SK-N-SH treated with all-trans-retinoic acid at 6 μM for 48 hours (cell line): ENCODE data around the gene GRAMD2B.

ENCODE experiments used
- ATAC-seq: fragments of 200-7000 bp; cut with Tn5 transposase; 3 replicates; pipeline ENCODE4 v1.9.1; 2020; ENCODE audit warnings: mild to moderate bottlenecking, moderate library complexity
- ARNTL ChIP-seq: fragments of 450-650 bp; formaldehyde crosslinking; IDR thresholded peaks from 2 replicates; pipeline ENCODE4 v1.5.0; 2020; ENCODE audit warnings: low read depth, mild to moderate bottlenecking, moderate library complexity, borderline replicate concordance
- BACH2 ChIP-seq: fragments of 250-450 bp; sonication (Bioruptor Pico); IDR thresholded peaks from 2 replicates; pipeline ENCODE4 v1.9.0; 2021; ENCODE audit warnings: mild to moderate bottlenecking, borderline replicate concordance
- CREB5 ChIP-seq: fragments of 250-450 bp; sonication (Bioruptor Pico); IDR thresholded peaks from 2 replicates; pipeline ENCODE4 v1.5.1; 2020; ENCODE audit warnings: low read depth, mild to moderate bottlenecking, moderate library complexity
- CSDC2 ChIP-seq: fragments of 250-450 bp; sonication (Bioruptor Pico); IDR thresholded peaks from 2 replicates; pipeline ENCODE4 v1.5.0; 2020; ENCODE audit warnings: mild to moderate bottlenecking, moderate library complexity
- CSRNP3 ChIP-seq: fragments of 250-450 bp; sonication (Bioruptor Pico); IDR thresholded peaks from 2 replicates; pipeline ENCODE4 v1.5.1; 2021; ENCODE audit warnings: mild to moderate bottlenecking, moderate library complexity
- ESRRG ChIP-seq: fragments of 250-450 bp; sonication (Bioruptor Pico); IDR thresholded peaks from 2 replicates; pipeline ENCODE4 v1.6.1; 2021; ENCODE audit warnings: mild to moderate bottlenecking
- GLIS3 ChIP-seq: fragments of 250-450 bp; sonication (Bioruptor Pico); IDR thresholded peaks from 2 replicates; pipeline ENCODE4 v1.5.0; 2020; ENCODE audit warnings: mild to moderate bottlenecking, moderate library complexity
- ISL1 ChIP-seq: fragments of 250-450 bp; sonication (Bioruptor Pico); IDR thresholded peaks from 2 replicates; pipeline ENCODE4 v2.1.2; 2022; ENCODE audit warnings: mild to moderate bottlenecking, moderate library complexity
- OSR1 ChIP-seq: fragments of 250-450 bp; sonication (Bioruptor Pico); IDR thresholded peaks from 2 replicates; pipeline ENCODE4 v1.8.0; 2022; ENCODE audit warnings: moderate library complexity, mild to moderate bottlenecking, inconsistent platforms
- PATZ1 ChIP-seq: fragments of 250-450 bp; sonication (Bioruptor Pico); IDR thresholded peaks from 2 replicates; pipeline ENCODE4 v1.8.0; 2020; ENCODE audit warnings: mild to moderate bottlenecking, moderate library complexity, borderline replicate concordance
- POU6F1 ChIP-seq: fragments of 250-450 bp; sonication (Bioruptor Pico); IDR thresholded peaks from 2 replicates; pipeline ENCODE4 v1.8.0; 2021; ENCODE audit warnings: low read depth, mild to moderate bottlenecking, moderate library complexity, borderline replicate concordance
- PPARA ChIP-seq: fragments of 250-450 bp; sonication (Bioruptor Pico); IDR thresholded peaks from 2 replicates; pipeline ENCODE4 v1.5.0; 2020; ENCODE audit warnings: mild to moderate bottlenecking, borderline replicate concordance
- RARB ChIP-seq: fragments of 250-450 bp; sonication (Bioruptor Pico); IDR thresholded peaks from 2 replicates; pipeline ENCODE4 v1.8.0; 2021; ENCODE audit warnings: mild to moderate bottlenecking, moderate library complexity
- SNAI2 ChIP-seq: fragments of 250-450 bp; sonication (Bioruptor Pico); IDR thresholded peaks from 2 replicates; pipeline ENCODE4 v1.5.0; 2020; ENCODE audit warnings: mild to moderate bottlenecking, moderate library complexity
- TOX ChIP-seq: fragments of 250-450 bp; sonication (Bioruptor Pico); IDR thresholded peaks from 2 replicates; pipeline ENCODE4 v1.8.0; 2021; ENCODE audit warnings: mild to moderate bottlenecking, moderate library complexity, borderline replicate concordance
- TSHZ2 ChIP-seq: fragments of 250-450 bp; sonication (Bioruptor Pico); IDR thresholded peaks from 2 replicates; pipeline ENCODE4 v1.5.0; 2020; ENCODE audit warnings: mild to moderate bottlenecking, moderate library complexity
- ZC3H10 ChIP-seq: fragments of 250-450 bp; sonication (Bioruptor Pico); IDR thresholded peaks from 2 replicates; pipeline ENCODE4 v1.5.1; 2021; ENCODE audit warnings: mild to moderate bottlenecking, moderate library complexity
- ZFP3 ChIP-seq: fragments of 250-450 bp; sonication (Bioruptor Pico); IDR thresholded peaks from 2 replicates; pipeline ENCODE4 v1.5.0; 2020; ENCODE audit warnings: mild to moderate bottlenecking, moderate library complexity
- ZFP30 ChIP-seq: fragments of 450-650 bp; formaldehyde crosslinking; IDR thresholded peaks from 2 replicates; pipeline ENCODE4 v1.5.0; 2022; ENCODE audit warnings: mild to moderate bottlenecking, moderate library complexity
- ZNF565 ChIP-seq: fragments of 450-650 bp; formaldehyde crosslinking; conservative IDR thresholded peaks from 2 replicates; pipeline ENCODE4 v1.5.0; 2020; ENCODE audit warnings: low read depth, mild to moderate bottlenecking, moderate library complexity
- ZNF70 ChIP-seq: fragments of 450-650 bp; formaldehyde crosslinking; IDR thresholded peaks from 2 replicates; pipeline ENCODE4 v1.5.0; 2020; ENCODE audit warnings: mild to moderate bottlenecking, moderate library complexity
- ZNF8 ChIP-seq: fragments of 450-650 bp; formaldehyde crosslinking; IDR thresholded peaks from 2 replicates; pipeline ENCODE4 v1.5.0; 2020; ENCODE audit warnings: mild to moderate bottlenecking, moderate library complexity

Gene GRAMD2B

GRCh38 chr5:126506079-126506478, 82.9 kb downstream of the GRAMD2B start (continued):
- TF ChIP-seq POU6F1 (CRISPR knock-in tag) (no peak), ZFP30 (CRISPR knock-in tag) (no peak), TOX (CRISPR knock-in tag) (no peak), OSR1 (CRISPR knock-in tag) (no peak), ZNF565 (CRISPR knock-in tag) (no peak), CSRNP3 (CRISPR knock-in tag) (no peak)
- TF ChIP-seq, all 23 proteins: peak for 0

GRCh38 chr5:126508251-126508961, 85.2 kb downstream of the GRAMD2B start:
- no peak for TF ChIP-seq ZNF8 (CRISPR knock-in tag)
- TF ChIP-seq PPARA (CRISPR knock-in tag): no peak
- TF ChIP-seq RARB: no peak
- TF ChIP-seq TSHZ2 (CRISPR knock-in tag): no peak
- TF ChIP-seq PATZ1: no peak
- no peak for TF ChIP-seq ZFP30 (CRISPR knock-in tag)
- no peak for TF ChIP-seq ESRRG
- TF ChIP-seq ZFP3 (CRISPR knock-in tag): no peak
- TF ChIP-seq GLIS3 (CRISPR knock-in tag): no peak
- no peak for TF ChIP-seq ARNTL (CRISPR knock-in tag)
- no peak for TF ChIP-seq CSRNP3 (CRISPR knock-in tag)
- no peak for TF ChIP-seq TOX (CRISPR knock-in tag)
- no peak for TF ChIP-seq ISL1
- TF ChIP-seq ZNF70 (CRISPR knock-in tag): no peak
- TF ChIP-seq POU6F1 (CRISPR knock-in tag): no peak
- TF ChIP-seq ZNF565 (CRISPR knock-in tag): no peak
- ATAC-seq: no peak

GRCh38 chr5:126508962-126509279, 85.7 kb downstream of the GRAMD2B start:
- TF ChIP-seq ISL1 (no peak), CREB5 (CRISPR knock-in tag) (no peak), BACH2 (CRISPR knock-in tag) (no peak), PATZ1 (no peak), ARNTL (CRISPR knock-in tag) (no peak), ESRRG (no peak), RARB (no peak), TOX (CRISPR knock-in tag) (no peak), ZNF565 (CRISPR knock-in tag) (no peak), PPARA (CRISPR knock-in tag) (no peak), SNAI2 (CRISPR knock-in tag) (no peak), ZC3H10 (CRISPR knock-in tag) (no peak), CSDC2 (CRISPR knock-in tag) (no peak), ZFP3 (CRISPR knock-in tag) (no peak)
- TF ChIP-seq, all 23 proteins: peak for 0
- ATAC-seq: no peak
